ENCODE data around the gene TCF7L2. TPM values are rescaled to one million over a fixed set of nuclear protein-coding genes. Genes with fewer than 3 reads are reported as not detected.
A peak's percentile ranks its signal among the peaks of the same experiment; 100 is the strongest.

The TCF7L2 gene
- total RNA-seq, 4 donors from 2014 or later: 25.1 to 38.9 (median 26.9) TPM

GRCh38 chr10:113059371-113059780 is 109.3 kb downstream of the TCF7L2 start:
- Histone ChIP-seq H3K9me3 (no peaks in the 10 kb centered on the region), H3K36me3 (no peaks in the 10 kb centered on the region), H3K27me3 (no peaks in the 10 kb centered on the region), H3K4me3 (peak overlapping the region in 3 of 4 donors; percentile 4 to 41 (median 10)), H3K4me1 (peaks cover 0 to 88% (median 35%) of the 10 kb centered on the region in 4 donors), H3K27ac (peak overlapping the region; percentile 69 to 90 (median 74))
- TF ChIP-seq CTCF (IDR thresholded peaks at IDR 0.05) (no peak), EP300 (IDR thresholded peaks at IDR 0.05) (peak in 1 of 2 donors; percentile 73), POLR2A (IDR thresholded peaks at IDR 0.05) (no peak)
- WGBS, 2 donors: 14 to 18% methylated on average over 8 of the region's 8 CpGs
- DNase-seq (ENCODE audit: low spot score in 2 of 2): peak in 1 of 2 donors; percentile 62

- Histone ChIP-seq H3K27ac (peak overlapping the region; percentile 69 to 90 (median 74)), H3K4me3 (peak overlapping the region; percentile 0 to 41 (median 7)), H3K4me1 (peaks cover 0 to 90% (median 38%) of the 10 kb centered on the region in 4 donors), H3K9me3 (no peaks in the 10 kb centered on the region), H3K27me3 (no peaks in the 10 kb centered on the region), H3K36me3 (no peaks in the 10 kb centered on the region)
- DNase-seq (ENCODE audit: low spot score in 2 of 2): peak; percentile 43 to 56
- WGBS, 2 donors: 26% methylated on average over 15 of the region's 15 CpGs
- TF ChIP-seq CTCF (IDR thresholded peaks at IDR 0.05): no peak
- peak in 1 of 2 donors; percentile 49 for TF ChIP-seq EP300 (IDR thresholded peaks at IDR 0.05)
- no peak for TF ChIP-seq POLR2A (IDR thresholded peaks at IDR 0.05)
Measured at GRCh38 chr10:113060201-113061053, 110.4 kb downstream of the TCF7L2 start.

- Histone ChIP-seq H3K4me3 (peak overlapping the region in 2 of 4 donors; percentile 5 to 41), H3K27ac (peak overlapping the region; percentile 69 to 90 (median 74)), H3K27me3 (no peaks in the 10 kb centered on the region), H3K4me1 (peaks cover 0 to 95% (median 39%) of the 10 kb centered on the region in 4 donors), H3K36me3 (no peaks in the 10 kb centered on the region), H3K9me3 (no peaks in the 10 kb centered on the region)
- no peak for DNase-seq (ENCODE audit: low spot score in 2 of 2)
- TF ChIP-seq EP300 (IDR thresholded peaks at IDR 0.05) (no peak), POLR2A (IDR thresholded peaks at IDR 0.05) (no peak), CTCF (IDR thresholded peaks at IDR 0.05) (no peak)
- 59 to 67% methylated on average over 7 of the region's 7 CpGs for WGBS, 2 donors
Measured at GRCh38 chr10:113061054-113061430, 111.0 kb downstream of the TCF7L2 start.

- TF ChIP-seq POLR2A (IDR thresholded peaks at IDR 0.05) (no peak), CTCF (IDR thresholded peaks at IDR 0.05) (no peak), EP300 (IDR thresholded peaks at IDR 0.05) (no peak)
- Histone ChIP-seq H3K4me1 (peaks cover 0 to 91% (median 38%) of the 10 kb centered on the region in 4 donors), H3K27ac (peak overlapping the region; percentile 69 to 90 (median 74)), H3K27me3 (no peaks in the 10 kb centered on the region), H3K4me3 (no peak overlapping the region), H3K36me3 (no peaks in the 10 kb centered on the region), H3K9me3 (no peaks in the 10 kb centered on the region)
- DNase-seq (ENCODE audit: low spot score in 2 of 2): no peak
- 74 to 77% methylated on average over 10 of the region's 10 CpGs for WGBS, 2 donors
Measured at GRCh38 chr10:113061557-113061956, 111.5 kb downstream of the TCF7L2 start.

Data from tibial nerve (tissue), 4 donors.